Medulla oblongata (tissue), 1 donor: ENCODE data around the gene IKZF1.

Source experiments
- DNase-seq: peaks from one replicate; pipeline ENCODE4 v3.0.0-alpha.2; 2015; ENCODE audit errors: extremely low spot score

Gene IKZF1

GRCh38 chr7:50283731-50284130, 20.8 kb upstream of the IKZF1 start:
- DNase-seq = no peak

- no peak for DNase-seq
Observed at GRCh38 chr7:50284296-50284695, 20.2 kb upstream of the IKZF1 start.

- DNase-seq = peak; percentile 32
Observed at GRCh38 chr7:50285269-50285668, 19.2 kb upstream of the IKZF1 start.

GRCh38 chr7:50287129-50287528, 17.4 kb upstream of the IKZF1 start:
- DNase-seq = no peak

- no peak for DNase-seq
Observed at GRCh38 chr7:50292165-50292757, 12.3 kb upstream of the IKZF1 start.

GRCh38 chr7:50292763-50293162, 11.8 kb upstream of the IKZF1 start:
- no peak for DNase-seq

GRCh38 chr7:50293509-50294179, 10.9 kb upstream of the IKZF1 start:
- DNase-seq = no peak

GRCh38 chr7:50295133-50295532, 9.4 kb upstream of the IKZF1 start:
- no peak for DNase-seq

GRCh38 chr7:50296799-50297198, 7.7 kb upstream of the IKZF1 start:
- no peak for DNase-seq

- DNase-seq = no peak
Observed at GRCh38 chr7:50298811-50299562, 5.5 kb upstream of the IKZF1 start.

- no peak for DNase-seq
Observed at GRCh38 chr7:50300336-50300735, 4.2 kb upstream of the IKZF1 start.

- no peak for DNase-seq
Observed at GRCh38 chr7:50302486-50303334, 1.8 kb upstream of the IKZF1 start.

- DNase-seq = no peak
Observed at GRCh38 chr7:50303335-50304128, 984 bp upstream of the IKZF1 start.

- no peak for DNase-seq
Observed at GRCh38 chr7:50304911-50305582, 531 bp downstream of the IKZF1 start.

- no peak for DNase-seq
Observed at GRCh38 chr7:50305583-50306493, 1.3 kb downstream of the IKZF1 start.

GRCh38 chr7:50306494-50307367, 2.2 kb downstream of the IKZF1 start:
- no peak for DNase-seq

GRCh38 chr7:50307368-50308032, 3.0 kb downstream of the IKZF1 start:
- no peak for DNase-seq

GRCh38 chr7:50308203-50308531, 3.7 kb downstream of the IKZF1 start:
- no peak for DNase-seq
